HG03066 (cell line): ENCODE measurements around the gene IL1R2.

Source experiments
- ATAC-seq: cut with Tn5 transposase; IDR thresholded peaks from one replicate; pipeline ENCODE4 v1.9.1; 2021; ENCODE audit warnings: low read depth; ENCODE audit not compliant: unreplicated experiment

Gene IL1R2

DNA sequence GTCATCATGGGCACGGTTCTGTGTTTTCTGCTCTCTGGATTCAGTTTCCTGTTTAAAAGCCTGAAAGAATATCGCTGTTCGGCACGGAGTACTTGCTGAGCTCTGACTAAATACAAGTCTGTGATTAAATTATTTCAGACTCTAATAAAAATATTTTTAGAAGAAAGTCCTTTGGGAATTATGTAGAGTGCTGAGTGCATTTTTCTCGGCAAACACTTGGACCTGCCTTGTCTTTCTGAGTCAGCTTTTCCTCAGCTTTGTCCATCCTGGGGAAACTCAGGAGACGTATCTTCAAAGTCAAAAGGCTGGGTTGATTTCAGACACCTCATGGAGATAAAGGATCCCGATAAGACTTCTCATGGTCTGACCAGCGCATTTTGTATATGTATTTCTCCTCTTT is 45.9 kb downstream of the IL1R2 start:
- no peak for ATAC-seq

DNA sequence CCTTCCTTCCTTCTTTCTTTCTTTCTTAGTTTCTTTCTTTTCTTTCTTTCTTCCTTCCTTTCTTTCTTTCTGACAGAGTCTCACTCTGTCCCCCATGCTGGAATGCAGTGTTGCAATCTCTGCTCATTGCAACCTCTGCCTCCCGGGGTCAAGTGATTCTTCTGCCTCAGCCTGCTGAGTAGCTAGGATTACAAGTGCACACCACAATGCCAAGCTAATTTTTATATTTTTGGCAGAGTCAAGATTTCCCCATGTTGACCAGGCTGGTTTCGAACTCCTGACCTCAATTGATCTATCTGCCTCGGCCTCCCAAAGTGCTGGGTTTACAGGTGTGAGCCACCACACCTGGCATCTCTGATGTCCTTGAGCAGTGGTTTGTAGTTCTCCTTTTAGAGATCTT is 48.5 kb downstream of the IL1R2 start:
- no peak for ATAC-seq

DNA sequence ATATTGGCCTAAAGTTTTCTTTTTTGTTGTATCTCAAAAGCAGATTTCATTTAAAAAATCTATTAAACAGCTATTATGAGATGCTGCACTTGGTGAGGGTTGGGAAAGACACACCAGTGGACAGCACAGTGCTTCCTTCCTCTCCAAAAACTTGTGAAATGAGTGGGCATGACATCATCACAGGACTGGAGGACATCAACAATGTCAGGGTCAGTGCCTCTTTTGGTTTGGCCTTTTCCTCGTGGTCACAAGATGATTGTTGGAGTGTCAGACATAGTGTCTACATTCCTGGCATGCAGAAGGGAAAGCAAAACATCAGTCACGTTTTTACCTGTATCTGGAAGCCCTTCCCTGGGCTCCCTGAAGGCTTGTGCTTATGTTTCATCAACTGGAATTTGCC is 49.6 kb downstream of the IL1R2 start:
- ATAC-seq: no peak

DNA sequence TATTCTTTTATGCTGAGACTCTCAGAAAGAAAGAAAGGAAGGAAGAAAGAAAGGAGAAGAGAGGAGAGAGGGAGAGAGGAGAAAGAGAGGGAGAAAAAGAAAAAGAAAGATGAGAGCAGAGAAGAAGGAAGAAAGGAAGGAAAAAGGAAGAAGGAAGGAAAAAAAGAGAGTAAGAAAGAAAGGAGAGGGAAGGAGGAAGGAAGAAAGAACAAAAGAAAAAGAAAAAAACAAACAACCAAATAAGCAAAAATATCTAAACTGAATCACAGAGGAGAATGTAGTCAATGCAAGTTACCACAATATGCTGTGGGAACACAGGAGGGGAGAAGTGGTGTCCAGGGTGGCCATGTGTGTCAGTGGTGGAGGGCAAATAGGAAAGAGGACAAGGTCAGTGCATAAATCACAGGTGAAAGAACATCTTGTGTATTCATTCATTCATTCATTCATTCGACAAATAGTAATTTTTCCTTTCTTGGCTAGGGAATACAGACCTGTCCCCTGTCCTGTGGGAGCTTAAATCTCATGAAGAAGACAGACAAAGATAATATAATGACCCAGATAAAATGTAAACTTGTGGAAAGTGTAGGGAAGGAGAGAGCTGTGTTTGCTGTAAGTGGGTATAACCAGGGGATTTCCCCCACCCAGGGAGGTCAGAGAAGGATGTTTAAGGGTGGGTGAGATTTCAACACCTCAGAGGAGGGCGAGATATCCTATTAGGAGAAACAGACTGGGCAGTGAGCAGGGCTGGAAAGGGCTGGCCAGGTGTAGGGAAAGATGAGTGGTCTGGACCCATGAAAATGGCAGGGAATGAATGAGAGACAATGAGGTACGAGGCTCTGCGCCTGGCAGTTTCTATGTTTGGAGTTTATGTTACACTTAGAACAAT is 50.7 kb downstream of the IL1R2 start:
- ATAC-seq: no peak

DNA sequence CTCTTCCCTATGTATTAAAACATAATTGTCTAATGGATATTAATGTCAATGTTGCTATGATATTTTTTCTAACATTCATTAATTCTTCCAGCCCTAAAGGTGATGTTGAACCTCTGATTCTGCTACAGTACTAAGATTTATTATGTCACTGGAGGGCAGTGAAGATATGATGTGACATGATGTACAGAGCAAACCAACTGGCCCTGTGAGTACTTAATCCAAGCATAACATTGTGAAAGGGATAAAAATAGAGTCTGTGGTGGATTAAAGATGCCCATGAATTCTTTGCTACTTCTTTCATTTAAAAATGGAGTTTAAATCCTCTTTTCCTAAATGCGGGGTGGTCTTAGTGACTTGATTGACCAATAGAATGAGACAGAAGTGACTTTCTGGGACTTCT is 51.8 kb downstream of the IL1R2 start:
- no peak for ATAC-seq

DNA sequence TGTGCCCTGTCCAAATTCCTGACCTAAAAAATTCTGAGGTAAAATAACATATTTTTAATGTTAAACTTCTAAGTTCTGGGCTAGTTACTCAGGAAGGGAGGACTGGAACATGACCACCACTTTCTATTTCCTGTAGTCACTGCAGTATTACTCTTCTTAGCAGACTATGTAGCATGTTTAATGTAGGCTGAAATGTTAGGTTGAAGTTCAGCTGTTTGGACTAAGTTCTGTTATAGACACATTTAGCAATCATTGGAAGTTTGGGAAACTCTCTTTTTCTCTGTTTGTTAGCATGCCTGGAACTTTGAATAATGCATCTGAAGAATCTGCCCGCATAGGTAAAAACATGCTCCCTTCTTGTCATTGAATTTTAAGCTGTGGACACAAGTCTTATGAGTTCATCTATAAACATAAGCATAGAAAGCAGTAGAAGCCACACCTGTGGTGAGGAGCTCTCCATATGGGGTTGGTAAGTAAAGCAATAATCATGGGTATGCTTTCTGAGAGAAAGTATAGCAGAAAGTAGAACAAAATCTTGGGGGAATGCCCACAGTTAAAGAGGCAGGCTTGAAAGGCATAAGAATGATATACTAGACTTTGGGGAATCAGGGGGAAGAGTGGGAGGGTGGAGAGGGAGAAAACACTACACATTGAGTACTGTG is 52.6 kb downstream of the IL1R2 start:
- ATAC-seq: no peak

DNA sequence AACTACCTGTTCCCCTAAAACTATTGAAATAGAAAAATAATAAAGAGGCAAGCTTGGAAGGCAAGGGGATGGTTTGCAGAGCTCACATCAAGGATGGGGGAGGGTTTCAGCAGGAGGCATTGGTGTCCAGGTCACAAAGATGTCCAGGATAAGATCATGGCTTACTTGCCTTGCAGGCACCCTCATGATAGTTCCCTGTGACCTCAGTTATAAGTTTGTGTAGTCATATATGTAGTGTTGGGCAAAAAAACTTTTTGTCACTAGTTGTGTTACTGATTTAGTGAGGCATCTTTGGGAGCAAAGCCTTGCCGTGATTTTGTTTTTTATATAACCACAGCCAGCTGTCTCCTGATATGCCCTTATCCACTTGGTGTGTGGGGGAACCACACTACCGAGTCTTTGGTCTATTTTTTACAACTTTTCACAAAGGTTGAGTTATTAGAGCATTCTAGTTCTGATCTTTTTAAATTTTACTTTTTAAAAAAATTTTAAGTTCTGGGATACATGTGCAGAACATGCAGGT is 53.3 kb downstream of the IL1R2 start:
- ATAC-seq: no peak

DNA sequence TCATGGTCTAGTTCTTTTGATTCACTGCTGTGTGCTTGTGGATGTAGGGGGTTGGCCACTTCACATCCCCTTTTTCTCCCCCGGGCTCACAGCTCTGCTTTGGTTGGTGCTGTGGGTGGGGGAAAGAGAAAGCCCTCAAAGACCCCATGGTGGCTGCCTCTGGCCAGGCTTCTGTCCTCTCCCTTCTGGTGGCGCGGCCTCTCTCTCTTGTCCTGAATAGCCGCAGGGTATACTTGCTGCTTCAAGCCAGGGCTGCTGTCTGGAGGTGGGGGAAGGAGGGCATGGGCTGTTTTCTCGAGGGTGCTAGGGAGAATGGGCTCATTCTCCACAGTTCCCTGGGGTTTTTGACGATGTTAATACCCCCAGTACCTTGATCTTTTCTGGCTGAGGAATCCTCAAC is 53.9 kb downstream of the IL1R2 start:
- no peak for ATAC-seq

DNA sequence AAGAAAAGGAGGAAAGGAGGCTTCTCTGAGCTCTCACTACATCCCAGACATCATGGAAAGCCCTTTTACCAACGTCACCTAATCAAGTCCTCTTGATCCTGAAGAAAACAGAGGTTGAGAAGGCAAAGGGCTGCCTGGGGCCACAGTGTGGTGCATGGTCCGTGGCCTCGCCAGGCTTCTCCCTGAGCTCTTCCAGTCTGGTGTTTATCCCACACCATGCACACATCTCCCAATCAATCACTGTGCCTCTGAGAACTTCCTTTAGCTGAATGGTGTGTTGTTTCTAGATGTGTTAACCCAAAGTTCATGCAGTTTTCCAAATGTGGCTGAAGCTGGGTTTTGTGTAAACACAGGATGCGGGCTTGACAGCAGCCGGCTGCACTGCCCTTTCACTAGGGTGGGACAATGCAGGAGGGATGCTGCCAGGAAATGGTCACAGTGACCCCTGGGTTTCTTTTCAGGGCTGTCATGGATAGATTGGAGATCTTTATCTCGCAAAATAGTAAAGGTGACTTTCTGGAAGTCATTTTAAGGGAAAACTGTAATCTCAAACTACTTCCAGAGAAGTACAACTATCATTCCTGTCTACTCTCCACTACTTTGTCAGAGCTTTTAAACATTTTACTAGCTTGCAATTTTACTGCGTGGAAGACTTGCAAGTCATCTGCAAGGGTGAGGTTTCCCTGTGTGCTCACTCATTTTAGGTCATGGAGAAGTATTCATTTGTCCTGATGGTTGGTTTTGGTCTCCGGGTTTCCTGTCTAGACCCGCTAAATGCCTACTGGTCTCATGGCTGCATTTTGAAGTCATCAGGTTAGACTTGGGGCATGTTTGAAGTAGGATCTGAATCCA is 54.6 kb downstream of the IL1R2 start:
- no peak for ATAC-seq

DNA sequence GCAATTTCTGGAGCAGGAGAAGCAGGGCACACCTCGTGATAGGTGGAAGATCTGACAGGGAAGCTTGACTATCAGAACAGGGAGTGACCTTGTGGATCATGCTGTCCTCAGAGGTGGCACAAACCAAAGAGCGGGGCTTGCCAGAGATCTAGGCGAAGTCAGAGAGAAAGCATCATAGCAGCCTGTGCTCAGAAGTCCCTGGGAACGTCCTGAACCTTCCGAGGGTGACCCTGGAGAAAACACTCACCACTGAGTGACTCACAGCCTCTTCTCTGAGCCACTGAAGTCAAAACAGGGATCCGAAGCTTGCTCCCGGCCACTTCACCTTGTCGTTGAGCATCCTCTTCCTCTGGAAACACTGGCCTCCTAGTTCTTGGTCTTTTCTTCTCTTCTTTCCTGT is 56.7 kb downstream of the IL1R2 start:
- no peak for ATAC-seq

DNA sequence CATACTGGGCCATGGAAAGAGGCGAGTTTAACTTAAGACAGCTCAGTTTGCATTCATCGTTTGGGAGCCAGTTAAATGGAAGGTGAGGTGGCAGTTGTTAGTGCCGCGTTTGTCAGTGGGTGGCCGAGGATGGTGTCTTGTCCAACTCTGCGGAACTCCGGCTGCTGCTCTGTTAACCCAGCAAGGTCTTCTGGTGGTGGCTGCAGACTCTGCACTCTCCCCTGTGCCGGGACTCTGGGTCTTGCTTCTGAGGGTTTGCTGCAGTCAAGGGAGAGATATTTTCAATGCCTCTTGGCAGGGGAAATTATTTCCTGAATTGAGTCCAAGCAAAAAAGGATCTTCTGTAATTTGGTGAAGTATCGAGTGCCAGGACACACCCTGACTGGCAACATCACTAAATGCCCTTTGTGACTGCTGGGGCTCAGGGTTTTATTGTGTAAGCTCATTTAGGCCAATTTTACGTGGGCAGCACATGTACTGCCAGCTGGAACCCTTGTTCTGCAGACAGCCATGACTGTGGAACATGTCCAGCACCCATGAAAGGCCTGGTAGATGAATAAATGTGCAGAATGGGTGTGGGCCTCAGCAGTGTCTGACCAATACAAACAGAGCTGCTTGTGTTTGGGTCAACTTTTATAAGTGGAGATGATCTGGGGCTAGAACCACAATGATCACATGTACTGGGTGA is 58.1 kb downstream of the IL1R2 start:
- ATAC-seq: no peak

DNA sequence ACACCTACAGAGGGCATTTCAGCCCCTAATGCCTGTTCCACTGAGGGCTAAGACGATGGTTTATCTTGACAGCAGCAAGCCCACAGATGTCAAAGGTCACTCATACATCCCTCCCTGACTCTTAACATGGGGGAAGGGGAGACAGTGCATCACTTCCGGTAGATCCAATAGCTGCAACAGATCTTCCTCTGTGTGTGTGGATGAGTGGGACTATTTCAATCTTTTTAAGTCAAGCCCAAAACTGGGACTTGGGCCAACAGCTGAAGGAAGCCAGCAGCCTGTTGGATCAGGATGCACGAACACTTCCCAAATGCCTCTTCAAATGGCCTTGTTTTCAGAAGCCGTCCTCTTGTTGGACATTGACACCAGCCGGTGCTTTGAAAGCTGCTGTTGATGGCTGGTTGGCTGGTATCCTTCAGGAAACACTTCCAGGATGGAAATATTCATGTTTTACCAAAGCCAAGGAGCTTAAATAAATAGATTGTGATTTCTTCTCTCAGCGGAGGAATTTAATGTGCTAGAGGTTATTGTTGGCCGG is 59.2 kb downstream of the IL1R2 start:
- ATAC-seq: no peak

DNA sequence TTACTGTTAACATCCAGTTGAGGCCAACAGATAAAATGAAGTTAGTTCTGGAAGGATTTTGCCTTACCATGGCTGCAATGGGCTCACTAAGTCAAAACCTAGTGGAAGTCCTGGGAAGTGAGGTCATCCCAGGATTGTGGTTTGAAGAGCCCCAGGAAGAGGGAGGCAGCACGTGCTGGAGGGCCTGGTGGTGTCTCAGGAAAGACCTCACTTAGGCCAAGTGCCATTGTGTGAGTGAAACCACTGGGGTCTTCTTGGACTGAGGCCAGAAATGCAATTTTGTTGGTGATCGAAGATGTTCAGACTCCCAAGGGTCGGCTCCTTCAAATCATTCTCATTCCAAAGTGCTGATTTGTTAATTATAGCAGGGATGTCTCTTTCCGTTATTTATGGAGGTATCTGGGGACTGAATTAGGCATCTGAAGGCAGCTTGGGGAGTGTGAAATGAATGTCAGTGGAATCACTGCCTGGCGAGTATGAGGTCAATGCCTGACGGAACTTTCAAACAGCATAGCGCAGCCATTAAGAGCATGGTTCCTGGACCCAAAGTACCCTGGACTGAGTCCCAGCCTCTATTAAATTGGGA is 60.0 kb downstream of the IL1R2 start:
- ATAC-seq: no peak

DNA sequence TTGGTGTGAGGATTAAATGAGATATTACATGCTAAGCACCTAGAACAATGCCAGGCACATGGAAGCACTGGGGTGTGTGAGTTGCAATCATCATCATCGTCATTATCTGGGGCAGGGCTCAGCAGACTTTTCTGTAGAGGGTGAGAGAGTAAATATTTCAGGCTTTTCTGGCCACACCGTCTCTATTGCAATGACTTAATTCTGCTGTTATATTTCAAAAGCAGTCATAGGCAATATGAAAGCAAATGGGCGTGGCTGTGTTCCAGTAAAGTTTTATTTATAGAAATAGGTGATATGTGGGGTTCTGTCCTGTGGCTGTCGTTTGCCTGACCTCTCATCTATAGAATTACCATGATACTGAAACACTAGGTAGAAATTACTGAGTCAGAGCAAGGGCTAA is 60.6 kb downstream of the IL1R2 start:
- no peak for ATAC-seq

DNA sequence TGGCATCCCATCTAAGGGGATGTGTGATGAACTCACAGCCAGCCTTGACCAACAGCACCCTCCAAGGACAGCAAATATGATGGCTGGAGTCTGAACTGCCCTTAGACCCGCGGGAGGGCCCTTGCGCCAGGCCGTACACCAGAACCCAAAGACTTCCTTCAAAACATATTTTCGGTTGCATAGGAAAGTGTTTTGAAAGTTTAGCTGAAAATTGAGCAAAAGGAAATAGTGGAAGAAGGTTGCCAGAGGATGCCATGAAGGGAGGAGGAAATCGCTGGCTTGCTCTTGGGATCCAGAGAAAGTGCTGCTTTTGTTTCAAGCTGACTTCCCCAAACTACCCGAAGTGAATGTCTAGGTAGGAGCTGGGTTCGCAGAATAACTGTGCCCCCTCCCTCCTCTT is 61.3 kb downstream of the IL1R2 start:
- ATAC-seq: no peak

DNA sequence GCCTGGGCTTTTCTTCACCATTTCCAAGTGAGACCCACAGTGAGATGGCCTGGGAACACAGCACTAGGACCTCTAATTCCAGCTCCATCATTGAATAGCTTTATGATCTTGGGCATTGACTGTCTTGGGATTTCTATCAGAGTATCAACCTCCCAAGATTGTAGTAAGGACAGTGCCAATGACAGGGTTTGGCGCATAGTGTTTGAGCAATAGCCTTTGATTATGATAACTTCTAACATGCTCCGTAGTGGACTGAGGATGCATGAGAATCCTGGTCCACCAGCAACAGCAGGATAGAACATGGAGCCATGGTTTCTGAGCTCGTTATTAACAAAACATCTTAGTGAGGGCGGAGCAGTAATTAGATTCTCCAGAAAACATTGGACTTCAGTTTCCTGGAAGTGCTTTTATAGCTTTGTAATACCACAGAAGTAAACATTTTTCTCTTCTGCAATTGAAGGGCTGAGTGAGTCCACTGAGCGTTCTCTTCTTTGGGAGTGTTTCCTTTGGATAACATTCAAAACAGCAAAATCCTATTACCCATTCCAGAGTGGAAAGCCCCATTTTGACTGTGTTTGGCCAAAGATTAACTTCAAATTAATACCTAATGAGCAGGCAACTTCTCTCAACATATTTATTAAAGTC is 63.7 kb downstream of the IL1R2 start:
- no peak for ATAC-seq

DNA sequence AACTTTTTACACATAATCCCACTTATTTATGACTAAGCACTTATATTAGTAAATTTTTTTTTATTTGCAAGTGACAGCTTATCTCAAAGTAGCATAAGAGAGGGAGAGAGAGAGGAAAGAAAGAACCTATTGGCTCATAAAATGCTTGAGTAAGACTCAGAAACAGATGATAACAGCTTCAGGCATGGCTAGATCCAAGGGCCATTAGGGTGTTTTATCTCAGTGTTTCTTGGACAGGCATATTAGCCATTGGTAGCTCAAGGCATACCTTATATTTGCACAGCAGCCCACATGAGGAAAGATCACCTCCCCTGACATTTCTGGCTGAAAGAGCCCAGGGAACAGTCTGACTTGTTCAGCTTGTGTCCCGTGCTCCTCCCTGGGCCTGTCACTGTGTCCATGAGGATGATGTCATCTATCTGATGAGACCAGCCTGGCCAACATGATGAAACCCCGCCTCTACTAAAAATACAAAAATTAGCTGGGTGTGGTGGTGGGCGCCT is 64.4 kb downstream of the IL1R2 start:
- ATAC-seq: no peak

DNA sequence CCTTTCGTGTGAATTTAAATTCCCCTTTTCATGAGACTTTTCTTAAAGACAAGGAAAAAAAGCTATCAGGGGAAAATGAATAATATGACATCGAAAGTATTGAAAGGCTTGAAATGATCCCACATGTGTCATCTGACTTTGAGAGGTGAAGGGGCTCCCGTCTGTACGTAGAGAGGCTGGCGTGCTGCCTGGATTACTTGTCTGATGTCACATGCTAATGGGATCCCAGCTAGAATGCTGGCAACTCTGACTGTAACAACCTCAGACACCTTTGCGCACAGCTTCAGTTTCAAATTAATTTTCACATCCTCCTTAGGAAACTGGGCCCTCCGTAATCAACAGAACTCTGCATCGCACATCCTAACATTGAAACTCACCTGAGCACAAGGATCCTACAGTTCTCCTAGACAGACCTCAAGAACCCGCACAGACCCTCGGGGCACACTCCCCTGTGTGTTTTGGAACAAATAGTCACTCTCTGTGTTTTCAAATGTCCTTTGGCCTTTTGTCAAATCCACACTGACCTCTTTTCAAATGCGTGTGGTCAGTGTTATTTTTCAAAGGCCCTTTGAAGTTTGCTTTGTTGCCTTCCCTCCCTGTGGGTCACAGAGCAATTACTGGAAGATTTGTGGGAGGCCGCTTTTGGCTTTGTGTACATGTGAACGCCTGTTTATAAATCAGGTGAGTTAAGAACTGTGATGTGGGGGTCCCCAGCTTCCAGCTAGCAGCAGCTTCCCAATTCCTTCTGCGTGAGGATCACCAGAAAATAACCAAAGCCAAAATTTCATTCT is 65.9 kb downstream of the IL1R2 start:
- ATAC-seq: no peak
